H9 (cell line): ENCODE data around the gene MDH1. TPM values are rescaled to one million over a fixed set of nuclear protein-coding genes. Genes with fewer than 3 reads are reported as not detected.
"Not testable (repeated sequence)": the region's sequence is repeated elsewhere in the genome, so short reads cannot be mapped to it uniquely, and the experiment has no call there.

ENCODE experiments used
- DNase-seq: peaks from one replicate; pipeline ENCODE4 v3.0.0-alpha.2; 2017
- H2AFZ ChIP-seq: one replicate; pipeline ENCODE4 v1.6.1; 2013; ENCODE audit warnings: mild to moderate bottlenecking, low read length, control low read depth, moderate library complexity
- H2AK5ac ChIP-seq: 2 replicates; pipeline ENCODE4 v1.6.1; 2013; ENCODE audit warnings: low read length, control low read depth, mixed read lengths; ENCODE audit not compliant: insufficient read length
- H2BK120ac ChIP-seq: one replicate; pipeline ENCODE4 v1.6.1; 2013; ENCODE audit warnings: low read depth, mild to moderate bottlenecking, low read length, control low read depth, inconsistent platforms; ENCODE audit not compliant: poor library complexity, severe bottlenecking
- H2BK12ac ChIP-seq: 2 replicates; pipeline ENCODE4 v1.6.1; 2013; ENCODE audit warnings: low read length, control low read depth, mixed read lengths, low read depth; ENCODE audit not compliant: insufficient read length
- H2BK15ac ChIP-seq: 2 replicates; pipeline ENCODE4 v1.6.1; 2013; ENCODE audit warnings: low read depth, low read length, control low read depth
- H2BK20ac ChIP-seq: one replicate; pipeline ENCODE4 v1.6.1; 2013; ENCODE audit warnings: low read depth, mild to moderate bottlenecking, low read length, control low read depth, inconsistent platforms; ENCODE audit not compliant: poor library complexity, severe bottlenecking
- H2BK5ac ChIP-seq: 2 replicates; pipeline ENCODE4 v1.6.1; 2013; ENCODE audit warnings: low read length, control low read depth, mixed read lengths; ENCODE audit not compliant: insufficient read length
- H3K14ac ChIP-seq: 2 replicates; pipeline ENCODE4 v1.6.1; 2013; ENCODE audit warnings: low read length, control low read depth; ENCODE audit not compliant: insufficient read depth
- H3K18ac ChIP-seq: 2 replicates; pipeline ENCODE4 v1.6.1; 2013; ENCODE audit warnings: low read depth, mild to moderate bottlenecking, mixed read lengths, low read length, control low read depth; ENCODE audit not compliant: insufficient read length
- H3K23ac ChIP-seq: 2 replicates; pipeline ENCODE4 v1.6.1; 2013; ENCODE audit warnings: low read length, control low read depth, mixed read lengths, low read depth; ENCODE audit not compliant: insufficient read length
- H3K23me2 ChIP-seq: 2 replicates; pipeline ENCODE4 v1.6.1; 2013; ENCODE audit warnings: low read depth, mild to moderate bottlenecking, mixed read lengths, low read length, control low read depth; ENCODE audit not compliant: insufficient read length, poor library complexity, severe bottlenecking
- H3K27ac ChIP-seq: 2 replicates; pipeline ENCODE4 v1.5.1; 2013; ENCODE audit warnings: low read length, control low read depth, mixed read lengths, low read depth; ENCODE audit not compliant: insufficient read length
- H3K27me3 ChIP-seq: 2 replicates; pipeline ENCODE4 v1.6.1; 2013; ENCODE audit warnings: low read length, control low read depth, inconsistent platforms; ENCODE audit not compliant: insufficient read depth
- H3K4ac ChIP-seq: 2 replicates; pipeline ENCODE4 v1.6.1; 2013; ENCODE audit warnings: low read depth, mild to moderate bottlenecking, control low read depth, inconsistent platforms, low read length, moderate library complexity
- H3K4me1 ChIP-seq: 2 replicates; pipeline ENCODE4 v1.6.1; 2013; ENCODE audit warnings: low read length, control low read depth, inconsistent platforms; ENCODE audit not compliant: insufficient read depth
- H3K4me2 ChIP-seq: 2 replicates; pipeline ENCODE4 v1.6.1; 2013; ENCODE audit warnings: low read length, control low read depth, mixed read lengths; ENCODE audit not compliant: insufficient read length, insufficient read depth
- H3K56ac ChIP-seq: 2 replicates; pipeline ENCODE4 v1.6.1; 2013; ENCODE audit warnings: low read depth, mild to moderate bottlenecking, mixed read lengths, low read length, control low read depth; ENCODE audit not compliant: insufficient read length
- H3K79me1 ChIP-seq: 2 replicates; pipeline ENCODE4 v1.6.1; 2013; ENCODE audit warnings: low read depth, mild to moderate bottlenecking, moderate library complexity, low read length, control low read depth, inconsistent platforms; ENCODE audit not compliant: insufficient read depth, poor library complexity, severe bottlenecking
- H3K79me2 ChIP-seq: 2 replicates; pipeline ENCODE4 v1.6.1; 2013; ENCODE audit warnings: low read length, control low read depth, inconsistent platforms; ENCODE audit not compliant: insufficient read depth
- H3K9ac ChIP-seq: 2 replicates; pipeline ENCODE4 v1.6.1; 2013; ENCODE audit warnings: low read length, control low read depth, mixed read lengths; ENCODE audit not compliant: insufficient read length; ENCODE audit errors: extremely low read depth
- H3K9me3 ChIP-seq: one replicate; pipeline ENCODE4 v1.6.1; 2013; ENCODE audit warnings: low read depth, low read length, inconsistent platforms; ENCODE audit not compliant: control insufficient read depth
- H3T11ph ChIP-seq: one replicate; pipeline ENCODE4 v1.6.1; 2013; ENCODE audit warnings: mild to moderate bottlenecking, low read length, control low read depth, inconsistent platforms
- H4K20me1 ChIP-seq: one replicate; pipeline ENCODE4 v1.6.1; 2013; ENCODE audit not compliant: control insufficient read depth, insufficient read length, insufficient read depth
- H4K5ac ChIP-seq: 2 replicates; pipeline ENCODE4 v1.6.1; 2013; ENCODE audit warnings: low read depth, mild to moderate bottlenecking, mixed read lengths, low read length, control low read depth; ENCODE audit not compliant: insufficient read length
- H4K8ac ChIP-seq: replicated peaks from 2 replicates; pipeline ENCODE4 v1.6.1; 2013; ENCODE audit warnings: low read length, control low read depth, mixed read lengths, low read depth; ENCODE audit not compliant: insufficient read length
- H4K91ac ChIP-seq: 2 replicates; pipeline ENCODE4 v1.6.1; 2013; ENCODE audit warnings: low read depth, mild to moderate bottlenecking, moderate library complexity, mixed read lengths, low read length, control low read depth; ENCODE audit not compliant: insufficient read length
- H3K27ac Mint-ChIP-seq, 3 experiments: 2 replicates in 2 of 3; 3 replicates in 1 of 3; pipeline ENCODE4 v1.8.0; 2020 to 2021; ENCODE audit warnings: mixed read lengths in 3 of 3, mild to moderate bottlenecking in 1 of 3, moderate library complexity in 1 of 3
- H3K27me3 Mint-ChIP-seq: 2 replicates; pipeline ENCODE4 v1.8.0; 2021; ENCODE audit warnings: low read depth, mild to moderate bottlenecking, moderate library complexity, mixed read lengths
- H3K36me3 Mint-ChIP-seq, 3 experiments: 2 replicates in 2 of 3; 3 replicates in 1 of 3; pipeline ENCODE4 v1.8.0; 2020 to 2021; ENCODE audit warnings: low read depth in 3 of 3, mixed read lengths in 3 of 3; ENCODE audit not compliant: insufficient read depth in 1 of 3
- H3K4me1 Mint-ChIP-seq, 2 experiments: 2 replicates each; pipeline ENCODE4 v1.8.0; 2020; ENCODE audit warnings: mixed read lengths in 2 of 2
- H3K4me3 Mint-ChIP-seq, 2 experiments: 2 replicates in 1 of 2; 3 replicates in 1 of 2; pipeline ENCODE4 v1.8.0; 2020 to 2021; ENCODE audit warnings: mild to moderate bottlenecking in 2 of 2, mixed read lengths in 2 of 2, moderate library complexity in 1 of 2
- H3K9me3 Mint-ChIP-seq, 2 experiments: 2 replicates in 1 of 2; 3 replicates in 1 of 2; pipeline ENCODE4 v1.8.0; 2020; ENCODE audit warnings: mild to moderate bottlenecking in 2 of 2, mixed read lengths in 2 of 2, moderate library complexity in 1 of 2
- WGBS: extraction: QIAGEN DNeasy Blood & Tissue Kit; methylation state at CpG from one replicate; pipeline ENCODE4 v1.1.7; 2013; ENCODE audit warnings: missing lambda C conversion rate, low lambda C conversion rate, mixed read lengths; ENCODE audit not compliant: insufficient read length; ENCODE audit errors: extremely low coverage; 5-methylcytosine and 5-hydroxymethylcytosine counted together
- total RNA-seq: library from RNA; stranded (reverse); gene quantifications from 2 replicates; pipeline ENCODE4 v1.2.1, GENCODE V29; 2021
- TF ChIP-seq, protein P1 (sequence below): fragments of 200-600 bp; sonication (generic); conservative IDR thresholded peaks from 3 replicates; pipeline ENCODE4 v1.8.0; 2021; ENCODE audit warnings: antibody characterized with exemption, mild to moderate bottlenecking

MDH1 gene
- total RNA-seq, 1 experiment from 2014 or later = 324 TPM

DNA sequence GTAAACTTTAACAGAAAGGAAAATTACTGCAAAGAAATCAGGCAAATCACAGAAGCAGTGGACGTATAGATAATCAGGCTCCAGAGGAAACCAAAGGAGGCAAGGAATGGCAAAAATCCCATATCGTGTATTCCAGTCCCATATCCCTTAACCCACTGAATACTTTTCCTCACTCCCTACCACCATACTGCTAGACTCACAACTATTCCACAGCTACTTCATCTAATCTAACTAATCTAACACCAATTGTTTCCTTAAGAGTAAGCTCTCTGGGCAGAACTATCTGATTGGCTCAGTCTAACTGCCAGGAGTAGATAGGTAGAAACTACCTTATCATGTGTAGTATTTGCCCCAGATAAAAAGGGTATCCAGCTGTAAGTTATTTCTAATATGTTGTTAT, 16.8 kb upstream of the MDH1 start:
- H2AK5ac ChIP-seq = no peak overlapping the region
- TF ChIP-seq, protein P1, sequence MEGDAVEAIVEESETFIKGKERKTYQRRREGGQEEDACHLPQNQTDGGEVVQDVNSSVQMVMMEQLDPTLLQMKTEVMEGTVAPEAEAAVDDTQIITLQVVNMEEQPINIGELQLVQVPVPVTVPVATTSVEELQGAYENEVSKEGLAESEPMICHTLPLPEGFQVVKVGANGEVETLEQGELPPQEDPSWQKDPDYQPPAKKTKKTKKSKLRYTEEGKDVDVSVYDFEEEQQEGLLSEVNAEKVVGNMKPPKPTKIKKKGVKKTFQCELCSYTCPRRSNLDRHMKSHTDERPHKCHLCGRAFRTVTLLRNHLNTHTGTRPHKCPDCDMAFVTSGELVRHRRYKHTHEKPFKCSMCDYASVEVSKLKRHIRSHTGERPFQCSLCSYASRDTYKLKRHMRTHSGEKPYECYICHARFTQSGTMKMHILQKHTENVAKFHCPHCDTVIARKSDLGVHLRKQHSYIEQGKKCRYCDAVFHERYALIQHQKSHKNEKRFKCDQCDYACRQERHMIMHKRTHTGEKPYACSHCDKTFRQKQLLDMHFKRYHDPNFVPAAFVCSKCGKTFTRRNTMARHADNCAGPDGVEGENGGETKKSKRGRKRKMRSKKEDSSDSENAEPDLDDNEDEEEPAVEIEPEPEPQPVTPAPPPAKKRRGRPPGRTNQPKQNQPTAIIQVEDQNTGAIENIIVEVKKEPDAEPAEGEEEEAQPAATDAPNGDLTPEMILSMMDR = no peak
- Mint-ChIP-seq H3K4me3 (no peak overlapping the region), H3K27ac (peak overlapping the region; percentile 93 to 97 (median 95)), H3K4me1 (peaks cover 55 to 71% of the 10 kb centered on the region in 2 experiments), H3K27me3 (no peaks in the 10 kb centered on the region), H3K36me3 (peaks cover 25 to 45% (median 28%) of the 10 kb centered on the region in 3 experiments), H3K9me3 (peaks cover 19 to 23% of the 10 kb centered on the region in 2 experiments)
- H4K20me1 ChIP-seq = no peaks in the 10 kb centered on the region
- H3K27me3 ChIP-seq = no peaks in the 10 kb centered on the region
- no peak overlapping the region for H2AFZ ChIP-seq
- DNase-seq = no peak
- H3K9me3 ChIP-seq = no peaks in the 10 kb centered on the region
- no peak overlapping the region for H4K91ac ChIP-seq
- no peak overlapping the region for H2BK120ac ChIP-seq
- no peaks in the 10 kb centered on the region; the same call in 1 of the 2 replicates for H3K79me2 ChIP-seq
- WGBS = no CpG with 5 or more reads among the region's 2 CpGs
- H3K4me1 ChIP-seq = peaks cover 3% of the 10 kb centered on the region
- no peak overlapping the region for H2BK20ac ChIP-seq
- no peak overlapping the region for H3K56ac ChIP-seq
- no peak overlapping the region for H3K18ac ChIP-seq
- no peak overlapping the region for H2BK12ac ChIP-seq
- H3K9ac ChIP-seq = no peak overlapping the region
- H3K4ac ChIP-seq = no peak overlapping the region
- no peak overlapping the region for H2BK5ac ChIP-seq
- no peak overlapping the region for H2BK15ac ChIP-seq
- H3K23me2 ChIP-seq = no peaks in the 10 kb centered on the region
- H3K4me2 ChIP-seq = no peak overlapping the region
- no peak overlapping the region for H4K5ac ChIP-seq
- H3K79me1 ChIP-seq = no peaks in the 10 kb centered on the region
- no peak overlapping the region for H3T11ph ChIP-seq
- no peak overlapping the region for H3K23ac ChIP-seq
- no peak overlapping the region for H3K27ac ChIP-seq
- no peak overlapping the region for H4K8ac ChIP-seq
- no peak overlapping the region for H3K14ac ChIP-seq

DNA sequence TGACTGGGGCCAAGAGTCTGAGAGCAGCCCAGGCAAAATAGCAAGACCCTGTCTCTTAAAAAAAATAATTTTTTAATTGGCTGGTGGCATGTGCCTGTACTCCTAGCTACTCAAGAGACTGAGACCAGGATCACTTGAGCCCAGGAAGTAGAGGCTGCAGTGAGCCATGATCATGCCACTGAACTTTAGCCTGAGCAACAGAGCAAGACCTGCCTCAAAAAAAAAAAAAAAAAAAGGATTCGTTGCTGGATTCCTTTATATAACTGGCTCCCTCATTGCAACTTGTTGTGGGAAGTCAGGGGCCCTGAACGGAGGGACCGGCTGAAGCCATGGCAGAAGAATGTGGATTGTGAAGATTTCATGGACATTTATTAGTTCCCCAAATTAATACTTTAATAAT, 15.7 kb upstream of the MDH1 start:
- not testable (repeated sequence) for H4K91ac ChIP-seq, H3T11ph ChIP-seq, H3K27me3 ChIP-seq, H3K27me3 Mint-ChIP-seq, H4K5ac ChIP-seq, H3K18ac ChIP-seq, DNase-seq, H2BK5ac ChIP-seq, H3K14ac ChIP-seq, H3K9me3 ChIP-seq, H3K79me2 ChIP-seq, H2BK20ac ChIP-seq, H2BK15ac ChIP-seq, H4K20me1 ChIP-seq, H3K9ac ChIP-seq, H3K23ac ChIP-seq, H3K23me2 ChIP-seq, H3K4me2 ChIP-seq, H3K4ac ChIP-seq, H2AK5ac ChIP-seq, H2AFZ ChIP-seq, H2BK12ac ChIP-seq, H2BK120ac ChIP-seq, H3K56ac ChIP-seq, H4K8ac ChIP-seq, H3K79me1 ChIP-seq, H3K4me1 ChIP-seq
- peak overlapping the region; percentile 90 for H3K27ac ChIP-seq
- Mint-ChIP-seq H3K27ac (peak overlapping the region; percentile 94 to 99 (median 98)), H3K4me1 (peaks cover 53 to 67% of the 10 kb centered on the region in 2 experiments), H3K36me3 (peaks cover 16 to 35% (median 19%) of the 10 kb centered on the region in 3 experiments), H3K4me3 (peak overlapping the region in 1 of 2 experiments; percentile 79; a peak in 4 of 5 replicates), H3K9me3 (peaks cover 12 to 14% of the 10 kb centered on the region in 2 experiments)
- WGBS = no CpG with 5 or more reads among the region's 3 CpGs
